HG03460 (cell line): ENCODE measurements around the gene ACOT11.

Experiments used
- ATAC-seq: cut with Tn5 transposase; IDR thresholded peaks from one replicate; pipeline ENCODE4 v1.9.1; 2021; ENCODE audit not compliant: unreplicated experiment

ACOT11 gene

GRCh38 chr1:54559771-54560231, 11.8 kb downstream of the ACOT11 start:
- no peak for ATAC-seq

- ATAC-seq = no peak
Measured at GRCh38 chr1:54564312-54565112, 16.5 kb downstream of the ACOT11 start.

GRCh38 chr1:54565113-54565501, 17.1 kb downstream of the ACOT11 start:
- ATAC-seq = no peak

GRCh38 chr1:54566438-54567141, 18.6 kb downstream of the ACOT11 start:
- ATAC-seq = no peak

- ATAC-seq = no peak
Measured at GRCh38 chr1:54567961-54568360, 19.9 kb downstream of the ACOT11 start.

- ATAC-seq = no peak
Measured at GRCh38 chr1:54569339-54569738, 21.3 kb downstream of the ACOT11 start.

- ATAC-seq = no peak
Measured at GRCh38 chr1:54570161-54570560, 22.1 kb downstream of the ACOT11 start.

GRCh38 chr1:54571326-54571725, 23.3 kb downstream of the ACOT11 start:
- no peak for ATAC-seq

- no peak for ATAC-seq
Measured at GRCh38 chr1:54571803-54572541, 23.9 kb downstream of the ACOT11 start.

GRCh38 chr1:54572542-54572850, 24.5 kb downstream of the ACOT11 start:
- no peak for ATAC-seq

- no peak for ATAC-seq
Measured at GRCh38 chr1:54574158-54574778, 26.2 kb downstream of the ACOT11 start.

GRCh38 chr1:54575161-54575560, 27.1 kb downstream of the ACOT11 start:
- ATAC-seq = no peak

- no peak for ATAC-seq
Measured at GRCh38 chr1:54575605-54576290, 27.7 kb downstream of the ACOT11 start.

GRCh38 chr1:54577612-54578011, 29.6 kb downstream of the ACOT11 start:
- no peak for ATAC-seq

GRCh38 chr1:54579337-54579781, 31.3 kb downstream of the ACOT11 start:
- ATAC-seq = no peak

- ATAC-seq = no peak
Measured at GRCh38 chr1:54580856-54581550, 33.0 kb downstream of the ACOT11 start.

GRCh38 chr1:54581621-54582035, 33.6 kb downstream of the ACOT11 start:
- ATAC-seq = no peak

- no peak for ATAC-seq
Measured at GRCh38 chr1:54582566-54583306, 34.7 kb downstream of the ACOT11 start.

- ATAC-seq = no peak
Measured at GRCh38 chr1:54583307-54583686, 35.3 kb downstream of the ACOT11 start.
